K562 (cell line): ENCODE results near the gene MCEMP1. TPM values are rescaled to one million over a fixed set of nuclear protein-coding genes. Genes with fewer than 3 reads are reported as not detected.

Experiments used
- ATAC-seq: fragments of 200-7000 bp; cut with Tn5 transposase; 3 replicates; pipeline ENCODE4 v1.9.1; 2020; ENCODE audit warnings: moderate library complexity
- BruUV-seq: library from RNA; stranded (reverse); fragments of 400-500 nt; replicated peaks from 2 replicates; lab custom pipeline; 2021; lab: Mats Ljungman, UMichigan
- CTCF ChIA-PET: fragments of 300-600 bp; formaldehyde crosslinking; extraction: SDS; loops from one replicate; lab custom pipeline; 2021; ENCODE audit warnings: low intra/inter-chr PET ratio; lab: Yijun Ruan, JAX
- POLR2A ChIA-PET: fragments of 300-600, 350-650 bp; sonication (Branson Sonifier 250); formaldehyde crosslinking; extraction: SDS; loops from one replicate; lab custom pipeline; 2021; ENCODE audit warnings: antibody characterized with exemption, inconsistent platforms; lab: Yijun Ruan, JAX
- DNase-seq, 4 experiments: peaks; one replicate each; pipeline versions ENCODE4 v3.0.0 to v3.0.0-alpha.2; 2011 to 2018; ENCODE audit warnings: low spot score in 3 of 4, mixed read lengths in 3 of 4; ENCODE audit errors: extremely low read depth in 1 of 4
- FAIRE-seq: peaks from 2 replicates; lab custom pipeline; 2011; peaks lifted over from hg19 to GRCh38; lab: Jason Lieb, UNC
- H2AFZ ChIP-seq: 2 replicates; pipeline ENCODE4 v1.6.0; 2011; ENCODE audit warnings: low read depth, low read length, control low read depth, inconsistent platforms
- H3K27ac ChIP-seq: fragments of 200-600 bp; 3 replicates; pipeline ENCODE4 v1.8.0; 2011; ENCODE audit warnings: low read depth, mild to moderate bottlenecking, control low read depth, inconsistent platforms, low read length, moderate library complexity, mixed read lengths; ENCODE audit errors: extremely low read depth
- H3K27me3 ChIP-seq, 2 experiments: fragments of 300-600 bp in 1 of 2; 2 replicates in 1 of 2; 3 replicates in 1 of 2; pipeline versions ENCODE4 v1.6.0 to v1.8.0; 2011; ENCODE audit warnings: inconsistent platforms in 2 of 2, low read length in 2 of 2, mild to moderate bottlenecking in 1 of 2, mixed read lengths in 1 of 2, moderate library complexity in 1 of 2; ENCODE audit not compliant: control insufficient read depth in 2 of 2, insufficient read depth in 2 of 2
- H3K36me3 ChIP-seq: fragments of 300-600 bp; 3 replicates; pipeline ENCODE4 v1.8.0; 2011; ENCODE audit warnings: mild to moderate bottlenecking, low read length, inconsistent platforms; ENCODE audit not compliant: control insufficient read depth, insufficient read depth
- H3K4me1 ChIP-seq, 2 experiments: fragments of 200-600 bp in 1 of 2; replicated peaks in 1 of 2; 2 replicates in 1 of 2; 3 replicates in 1 of 2; pipeline versions ENCODE4 v1.5.1 to v1.8.0; 2011; ENCODE audit warnings: inconsistent platforms in 2 of 2, low read length in 2 of 2, mild to moderate bottlenecking in 1 of 2, mixed read lengths in 1 of 2, moderate library complexity in 1 of 2; ENCODE audit not compliant: control insufficient read depth in 2 of 2, insufficient read depth in 2 of 2
- H3K4me2 ChIP-seq: 2 replicates; pipeline ENCODE4 v1.6.1; 2011; ENCODE audit warnings: low read length, control low read depth, inconsistent platforms, mixed read lengths; ENCODE audit not compliant: insufficient read depth
- H3K4me3 ChIP-seq: fragments of 200-600 bp; sonication (generic), shearing (Covaris generic); 2 replicates; pipeline ENCODE4 v1.5.1; 2016; ENCODE audit warnings: control low read depth, inconsistent platforms
- H3K79me2 ChIP-seq: fragments of 200-600 bp; 3 replicates; pipeline ENCODE4 v1.8.0; 2011; ENCODE audit warnings: low read length, inconsistent platforms; ENCODE audit not compliant: control insufficient read depth, insufficient read depth
- H3K9ac ChIP-seq, 2 experiments: 2 replicates each; pipeline versions ENCODE4 v1.6.0 to v1.6.1; 2011; ENCODE audit warnings: low read depth in 2 of 2, low read length in 2 of 2, control low read depth in 1 of 2, inconsistent platforms in 1 of 2, mild to moderate bottlenecking in 1 of 2, mixed read lengths in 1 of 2; ENCODE audit not compliant: insufficient read depth in 1 of 2
- H3K9me1 ChIP-seq: one replicate; pipeline ENCODE4 v1.6.0; 2011; ENCODE audit warnings: inconsistent platforms, mild to moderate bottlenecking, low read length, moderate library complexity; ENCODE audit not compliant: control insufficient read depth, insufficient read depth
- H3K9me3 ChIP-seq: replicated peaks from 2 replicates; pipeline ENCODE4 v1.5.1; 2011; ENCODE audit warnings: low read depth, low read length, inconsistent platforms; ENCODE audit not compliant: control insufficient read depth, insufficient read depth
- H4K20me1 ChIP-seq: replicated peaks from 2 replicates; pipeline ENCODE4 v1.6.1; 2011; ENCODE audit warnings: low read length, inconsistent platforms, mixed read lengths; ENCODE audit not compliant: control insufficient read depth, insufficient read depth
- BCOR ChIP-seq: fragments of 450-650 bp; IDR thresholded peaks from 2 replicates; pipeline ENCODE4 v1.6.1; 2016
- ESRRA ChIP-seq: fragments of 450-650 bp; IDR thresholded peaks from 2 replicates; pipeline ENCODE4 v1.6.1; 2014; ENCODE audit warnings: low read depth, mild to moderate bottlenecking, moderate library complexity, borderline replicate concordance
- HEY1 ChIP-seq: fragments of 250-450 bp; sonication (Bioruptor Pico); IDR thresholded peaks from 2 replicates; pipeline ENCODE4 v1.5.0; 2020; ENCODE audit warnings: mild to moderate bottlenecking, moderate library complexity, borderline replicate concordance
- HLTF ChIP-seq: fragments of 450-650 bp; IDR thresholded peaks from 2 replicates; pipeline ENCODE4 v1.6.1; 2016
- ILF3 ChIP-seq: fragments of 450-650 bp; IDR thresholded peaks from 2 replicates; pipeline ENCODE4 v1.6.1; 2018; ENCODE audit warnings: antibody characterized with exemption, mild to moderate bottlenecking, moderate library complexity, borderline replicate concordance
- MAZ ChIP-seq, 2 experiments: fragments of 450-650 bp in 1 of 2; sonication (generic) in 1 of 2; formaldehyde crosslinking; IDR thresholded peaks in 1 of 2; conservative IDR thresholded peaks in 1 of 2; 2 replicates each; pipeline versions ENCODE4 v1.4.0 to v1.5.0; 2020; ENCODE audit warnings: mild to moderate bottlenecking in 1 of 2, missing genetic modification reagents in 1 of 2
- NFIX ChIP-seq: fragments of 250-450 bp; sonication (Bioruptor Pico); IDR thresholded peaks from 2 replicates; pipeline ENCODE4 v1.4.0; 2020; ENCODE audit warnings: low read depth, mild to moderate bottlenecking, moderate library complexity
- NR2C2 ChIP-seq, 2 experiments: fragments of 200-800 bp in 1 of 2; sonication (Bioruptor generic) in 1 of 2; sonication (generic) in 1 of 2; formaldehyde crosslinking in 1 of 2; IDR thresholded peaks; 2 replicates each; pipeline versions ENCODE4 v1.6.1 to v1.8.0; 2016 to 2022; ENCODE audit warnings: mild to moderate bottlenecking in 1 of 2, missing compliant biosample characterization in 1 of 2, missing genetic modification characterization in 1 of 2, missing genetic modification reagents in 1 of 2
- PHB ChIP-seq: fragments of 250-450 bp; sonication (Bioruptor Pico); IDR thresholded peaks from 2 replicates; pipeline ENCODE4 v1.5.0; 2021
- POLR2G ChIP-seq: fragments of 200-400 bp; formaldehyde crosslinking; IDR thresholded peaks from 2 replicates; pipeline ENCODE4 v1.6.1; 2017; ENCODE audit warnings: low read depth, mild to moderate bottlenecking, antibody characterized with exemption, low read length, moderate library complexity
- PRPF4 ChIP-seq: fragments of 200-400 bp; formaldehyde crosslinking; IDR thresholded peaks from one replicate; pipeline ENCODE4 v1.6.1; 2017; ENCODE audit warnings: low read length, low read depth, mild to moderate bottlenecking; ENCODE audit not compliant: insufficient read depth, poor library complexity, severe bottlenecking
- RBFOX2 ChIP-seq: fragments of 200-400 bp; formaldehyde crosslinking; IDR thresholded peaks from 2 replicates; pipeline ENCODE4 v1.6.1; 2017; ENCODE audit warnings: low read depth, mild to moderate bottlenecking, low read length, moderate library complexity
- RBM25 ChIP-seq: fragments of 200-400 bp; formaldehyde crosslinking; IDR thresholded peaks from 2 replicates; pipeline ENCODE4 v1.6.1; 2018; ENCODE audit warnings: low read length, low read depth, moderate library complexity; ENCODE audit not compliant: severe bottlenecking
- SRSF9 ChIP-seq: fragments of 200-400 bp; formaldehyde crosslinking; IDR thresholded peaks from 2 replicates; pipeline ENCODE4 v1.6.1; 2017; ENCODE audit warnings: low read depth, low read length, borderline replicate concordance
- ZNF121 ChIP-seq: sonication (generic); formaldehyde crosslinking; conservative IDR thresholded peaks from 2 replicates; pipeline ENCODE4 v1.8.0; 2022; ENCODE audit warnings: missing genetic modification reagents
- ZNF324 ChIP-seq: fragments of 250-450 bp; sonication (Bioruptor Pico); IDR thresholded peaks from 2 replicates; pipeline ENCODE4 v1.4.0; 2020; ENCODE audit warnings: mild to moderate bottlenecking
- WGBS: fragments of 100-300 bp; shearing (Covaris generic); methylation state at CpG from one replicate; pipeline ENCODE4 v1.1.6; 2016; ENCODE audit warnings: low coverage, mixed read lengths; ENCODE audit not compliant: insufficient coverage; ENCODE audit errors: missing lambda C conversion rate; 5-methylcytosine and 5-hydroxymethylcytosine counted together
- in situ Hi-C: fragments of 300-500 bp; cut with MboI; formaldehyde crosslinking; loops from 4 replicates; pipeline ENCODE4 v1.15.0; 2018; ENCODE audit warnings: inconsistent platforms, mixed read lengths
- intact Hi-C: fragments of 100-400 bp; cut with micrococcal nuclease; formaldehyde crosslinking; loops from 2 replicates; pipeline ENCODE4 v1.14.2; 2022
- polyA plus RNA-seq, 8 experiments: library from polyadenylated mRNA; depleted of rRNA in 4 of 8; stranded (reverse) in 5 of 8; unstranded in 3 of 8; fragments of >200 nt; fragmentation: Nextera tagmentation in 2 of 8; fragmentation: Illumina TruSeq in 1 of 8; extraction: Ambion mirVana in 2 of 8; extraction: Trizol in 1 of 8; gene quantifications; 2 replicates each; pipeline versions ENCODE4 v1.2.1 to v1.2.3, GENCODE V29; 2011 to 2014; ENCODE audit warnings: inconsistent platforms in 1 of 8, missing spikeins in 1 of 8
- total RNA-seq, 7 experiments: library from RNA; depleted of rRNA in 6 of 7; stranded (reverse); fragments of >200 nt in 6 of 7; fragmentation: Illumina TruSeq in 2 of 7; extraction: Trizol in 2 of 7; gene quantifications; 2 replicates each; pipeline versions ENCODE4 v1.2.1 to v1.2.3, GENCODE V29; 2011 to 2021; ENCODE audit warnings: low replicate concordance in 1 of 7
- TF ChIP-seq, protein P1 (sequence below): sonication (generic); formaldehyde crosslinking; IDR thresholded peaks from 2 replicates; pipeline ENCODE4 v1.8.0; 2022; ENCODE audit warnings: mild to moderate bottlenecking, missing genetic modification reagents
- TF ChIP-seq, protein P2 (sequence below): sonication (generic); formaldehyde crosslinking; IDR thresholded peaks from 2 replicates; pipeline ENCODE4 v1.8.1; 2023; ENCODE audit warnings: mild to moderate bottlenecking, missing genetic modification reagents

The MCEMP1 gene
- total and polyA plus RNA-seq, 9 of the 15 experiments (the other 6 are each of a cell fraction or from before 2014, with no cell fraction given): 0.11 to 1.8 (median 0.51) TPM

DNA sequence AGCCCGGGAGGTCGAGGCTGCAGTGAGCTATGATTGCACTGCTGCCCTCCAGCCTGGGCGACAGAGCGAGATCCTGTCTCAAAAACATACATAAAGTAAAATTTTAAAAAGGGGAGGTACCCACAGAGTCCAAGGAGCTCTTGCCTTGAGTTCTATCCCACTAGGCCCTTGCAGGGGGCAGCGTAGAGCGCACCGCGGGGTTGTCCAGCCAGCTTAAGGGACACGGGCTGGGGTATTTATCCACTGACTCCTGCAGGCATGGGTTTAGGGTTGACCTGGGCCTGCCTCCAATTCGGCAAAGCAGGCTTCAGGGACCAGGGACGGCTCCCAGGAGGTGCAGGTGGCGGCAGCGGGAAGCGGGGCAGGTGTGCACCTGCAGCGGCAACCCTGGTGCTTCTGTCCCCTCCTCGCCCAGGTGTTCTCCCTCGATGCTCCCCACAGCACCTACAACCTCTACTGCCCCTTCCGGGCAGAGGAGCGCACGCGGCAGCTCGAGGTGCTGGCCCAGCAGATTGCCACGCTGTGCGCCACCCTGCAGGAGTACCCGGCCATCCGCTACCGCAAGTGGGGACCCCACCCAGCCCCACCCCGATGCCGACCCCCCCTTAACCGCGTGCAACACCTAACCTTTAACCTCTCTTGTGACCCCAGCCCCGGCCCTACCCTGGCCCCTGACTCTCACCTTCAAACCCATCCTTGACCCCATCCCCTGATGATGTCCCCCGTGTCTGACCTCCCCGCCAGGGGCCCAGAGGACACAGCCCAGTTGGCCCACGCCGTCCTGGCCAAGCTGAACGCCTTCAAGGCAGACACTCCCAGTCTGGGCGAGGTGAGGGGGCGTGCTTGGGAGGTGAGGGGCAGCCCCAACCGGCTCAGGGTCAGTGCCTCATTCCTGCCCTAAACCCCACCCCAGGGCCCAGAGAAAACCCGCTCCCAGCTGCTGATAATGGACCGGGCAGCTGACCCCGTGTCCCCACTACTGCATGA, 35.3 kb upstream of the MCEMP1 start:
- ATAC-seq (no peak), FAIRE-seq (no peak), DNase-seq (no peak)
- H3K27ac ChIP-seq: no peak overlapping the region
- BruUV-seq: no TSS peak
- CTCF ChIA-PET: no interaction called here
- in situ Hi-C loops: no loop called here
- H3K79me2 ChIP-seq: peaks cover 39% of the 10 kb centered on the region
- peaks cover 67% of the 10 kb centered on the region; the same call in 2 of the 3 replicates for H3K36me3 ChIP-seq
- H3K9me3 ChIP-seq: peaks cover 6% of the 10 kb centered on the region; the same call in 1 of the 2 replicates
- no peak overlapping the region for H3K9ac ChIP-seq
- no peak overlapping the region for H2AFZ ChIP-seq
- intact Hi-C loops: no loop called here
- 87% methylated on average over 24 of the region's 43 CpGs for WGBS
- no peak overlapping the region for H3K4me2 ChIP-seq
- no peaks in the 10 kb centered on the region; a peak in 1 of 5 replicates for H3K27me3 ChIP-seq
- POLR2A ChIA-PET: interaction anchor here (0.5 to 1.1 kb wide), 4 partner anchors 12 to 115 kb away, joined by 3 to 4 read pairs (median 3); partner anchors contain the start of genes PET100 and XAB2
- no peaks in the 10 kb centered on the region for H3K9me1 ChIP-seq
- H3K4me3 ChIP-seq: no peak overlapping the region
- H3K4me1 ChIP-seq: peaks cover 4 to 76% of the 10 kb centered on the region in 2 experiments; a peak in 4 of 5 replicates
- peaks cover 21% of the 10 kb centered on the region for H4K20me1 ChIP-seq
- TF ChIP-seq POLR2G (peak; percentile 61), MAZ (CRISPR knock-in tag; conservative IDR thresholded peaks at IDR 0.05 in 1 of 2, IDR thresholded peaks at IDR 0.05 in 1 of 2) (no peak), RBFOX2 (peak; percentile 53), NFIX (no peak), HEY1 (no peak), PHB (CRISPR knock-in tag) (no peak), NR2C2 (CRISPR knock-in tag; IDR thresholded peaks at IDR 0.05) (0 out of 2 replicates have a peak, but pooled peaks have one; percentile 26), NR2C2 (tag; IDR thresholded peaks at IDR 0.05) (no peak), RBM25 (no peak), ZNF324 (no peak), HLTF (no peak), SRSF9 (no peak), PRPF4 (no peak), ESRRA (no peak), ZNF121 (no peak), BCOR (no peak), ILF3 (no peak)
- TF ChIP-seq, protein P1, sequence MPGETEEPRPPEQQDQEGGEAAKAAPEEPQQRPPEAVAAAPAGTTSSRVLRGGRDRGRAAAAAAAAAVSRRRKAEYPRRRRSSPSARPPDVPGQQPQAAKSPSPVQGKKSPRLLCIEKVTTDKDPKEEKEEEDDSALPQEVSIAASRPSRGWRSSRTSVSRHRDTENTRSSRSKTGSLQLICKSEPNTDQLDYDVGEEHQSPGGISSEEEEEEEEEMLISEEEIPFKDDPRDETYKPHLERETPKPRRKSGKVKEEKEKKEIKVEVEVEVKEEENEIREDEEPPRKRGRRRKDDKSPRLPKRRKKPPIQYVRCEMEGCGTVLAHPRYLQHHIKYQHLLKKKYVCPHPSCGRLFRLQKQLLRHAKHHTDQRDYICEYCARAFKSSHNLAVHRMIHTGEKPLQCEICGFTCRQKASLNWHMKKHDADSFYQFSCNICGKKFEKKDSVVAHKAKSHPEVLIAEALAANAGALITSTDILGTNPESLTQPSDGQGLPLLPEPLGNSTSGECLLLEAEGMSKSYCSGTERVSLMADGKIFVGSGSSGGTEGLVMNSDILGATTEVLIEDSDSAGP: no peak
- TF ChIP-seq, protein P2, sequence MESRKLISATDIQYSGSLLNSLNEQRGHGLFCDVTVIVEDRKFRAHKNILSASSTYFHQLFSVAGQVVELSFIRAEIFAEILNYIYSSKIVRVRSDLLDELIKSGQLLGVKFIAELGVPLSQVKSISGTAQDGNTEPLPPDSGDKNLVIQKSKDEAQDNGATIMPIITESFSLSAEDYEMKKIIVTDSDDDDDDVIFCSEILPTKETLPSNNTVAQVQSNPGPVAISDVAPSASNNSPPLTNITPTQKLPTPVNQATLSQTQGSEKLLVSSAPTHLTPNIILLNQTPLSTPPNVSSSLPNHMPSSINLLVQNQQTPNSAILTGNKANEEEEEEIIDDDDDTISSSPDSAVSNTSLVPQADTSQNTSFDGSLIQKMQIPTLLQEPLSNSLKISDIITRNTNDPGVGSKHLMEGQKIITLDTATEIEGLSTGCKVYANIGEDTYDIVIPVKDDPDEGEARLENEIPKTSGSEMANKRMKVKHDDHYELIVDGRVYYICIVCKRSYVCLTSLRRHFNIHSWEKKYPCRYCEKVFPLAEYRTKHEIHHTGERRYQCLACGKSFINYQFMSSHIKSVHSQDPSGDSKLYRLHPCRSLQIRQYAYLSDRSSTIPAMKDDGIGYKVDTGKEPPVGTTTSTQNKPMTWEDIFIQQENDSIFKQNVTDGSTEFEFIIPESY (CRISPR knock-in tag): peak; percentile 49
